ENCODE results near the gene PRSS53.
"Not testable (repeated sequence)": the region's sequence is repeated elsewhere in the genome, so short reads cannot be mapped to it uniquely, and the experiment has no call there.

The PRSS53 gene

GRCh38 chr16:31117384-31118222 is 28.9 kb upstream of the PRSS53 start, which contains the start of gene KAT8:
TSS of gene KAT8 (plus strand) at chr16:31117664. CDS start at chr16:31117682, 18 bp downstream.
- DNase-seq, result peak; percentile 100

DNA sequence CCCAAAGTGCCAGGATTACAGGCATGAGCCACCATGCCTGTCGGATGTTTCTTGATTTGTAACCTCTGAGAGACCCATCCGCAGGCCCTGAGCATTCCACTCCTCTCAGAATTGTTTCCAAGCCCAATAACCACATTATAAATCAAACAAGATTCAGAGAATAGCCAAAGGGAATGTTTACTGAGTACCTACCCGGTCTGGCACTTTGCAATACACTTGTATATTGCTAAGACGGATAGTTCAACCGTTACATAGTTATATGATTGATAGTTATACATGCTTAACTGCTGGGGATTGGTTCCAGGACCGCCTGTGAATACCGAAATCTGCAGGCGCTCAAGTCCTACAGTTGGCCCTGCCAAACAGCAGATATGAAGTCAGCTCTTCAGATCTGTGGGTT is 25.7 kb upstream of the PRSS53 start:
- DNase-seq, result no peak

- peak; percentile 65 for DNase-seq
These were observed 24.7 kb upstream of the PRSS53 start for GRCh38 chr16:31113121-31114120.

GRCh38 chr16:31112711-31113110 is 24.0 kb upstream of the PRSS53 start:
- DNase-seq, result no peak

GRCh38 chr16:31111881-31112466 is 23.2 kb upstream of the PRSS53 start:
- DNase-seq, result no peak

DNA sequence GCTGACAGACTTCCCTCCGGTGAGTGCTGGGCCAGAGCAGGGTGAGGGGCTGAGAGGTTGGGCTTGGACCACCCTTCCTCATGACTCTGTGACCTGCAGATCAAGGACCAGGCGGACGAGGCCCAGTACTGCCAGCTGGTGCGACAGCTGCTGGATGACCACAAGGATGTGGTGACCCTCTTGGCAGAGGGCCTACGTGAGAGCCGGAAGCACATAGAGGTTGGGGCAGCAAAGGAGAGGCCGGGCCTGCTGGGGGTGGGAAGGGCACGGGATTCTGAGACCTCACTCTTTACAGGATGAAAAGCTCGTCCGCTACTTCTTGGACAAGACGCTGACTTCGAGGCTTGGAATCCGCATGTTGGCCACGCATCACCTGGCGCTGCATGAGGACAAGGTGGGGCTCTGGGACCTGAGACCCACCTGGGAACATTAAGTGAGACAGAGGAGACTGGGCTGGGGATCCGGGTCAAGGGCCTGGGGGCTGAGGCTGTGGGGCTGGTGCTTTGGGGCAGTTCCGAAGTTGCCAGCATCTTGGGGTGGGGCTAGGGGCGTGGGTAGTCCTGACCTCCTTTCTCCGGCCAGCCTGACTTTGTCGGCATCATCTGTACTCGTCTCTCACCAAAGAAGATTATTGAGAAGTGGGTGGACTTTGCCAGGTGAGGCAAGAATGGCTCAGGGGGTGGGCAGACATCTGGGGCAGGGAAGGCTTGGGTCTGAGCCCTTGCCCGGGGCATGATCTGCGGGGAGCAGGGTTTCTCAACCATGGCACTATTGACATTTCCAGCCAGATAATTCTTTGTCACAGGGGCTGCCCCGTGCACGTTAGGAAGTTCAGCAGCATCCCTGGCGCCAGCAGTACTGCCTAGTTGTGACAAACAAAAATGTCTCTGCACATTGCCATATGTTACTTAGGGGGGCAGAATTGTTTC is 21.6 kb upstream of the PRSS53 start:
- no peak for DNase-seq

DNA sequence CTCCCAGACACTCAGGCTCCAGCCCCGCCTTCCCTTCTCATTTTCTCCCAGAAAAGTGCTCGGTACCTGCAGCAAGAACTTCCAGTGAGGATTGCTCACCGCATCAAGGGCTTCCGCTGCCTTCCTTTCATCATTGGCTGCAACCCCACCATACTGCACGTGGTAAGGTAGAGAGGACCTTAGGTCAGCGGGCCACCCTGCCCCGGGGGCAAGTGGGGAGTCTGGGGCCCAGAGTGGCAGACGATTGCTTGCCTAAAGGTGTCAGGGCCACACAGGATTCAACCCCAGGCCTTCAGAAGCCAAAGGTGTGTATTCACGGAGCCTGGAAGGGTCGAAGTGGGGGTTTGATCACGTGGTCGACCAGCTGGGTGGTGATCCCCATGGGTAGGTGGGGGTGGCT is 20.9 kb upstream of the PRSS53 start:
- no peak for DNase-seq

DNA sequence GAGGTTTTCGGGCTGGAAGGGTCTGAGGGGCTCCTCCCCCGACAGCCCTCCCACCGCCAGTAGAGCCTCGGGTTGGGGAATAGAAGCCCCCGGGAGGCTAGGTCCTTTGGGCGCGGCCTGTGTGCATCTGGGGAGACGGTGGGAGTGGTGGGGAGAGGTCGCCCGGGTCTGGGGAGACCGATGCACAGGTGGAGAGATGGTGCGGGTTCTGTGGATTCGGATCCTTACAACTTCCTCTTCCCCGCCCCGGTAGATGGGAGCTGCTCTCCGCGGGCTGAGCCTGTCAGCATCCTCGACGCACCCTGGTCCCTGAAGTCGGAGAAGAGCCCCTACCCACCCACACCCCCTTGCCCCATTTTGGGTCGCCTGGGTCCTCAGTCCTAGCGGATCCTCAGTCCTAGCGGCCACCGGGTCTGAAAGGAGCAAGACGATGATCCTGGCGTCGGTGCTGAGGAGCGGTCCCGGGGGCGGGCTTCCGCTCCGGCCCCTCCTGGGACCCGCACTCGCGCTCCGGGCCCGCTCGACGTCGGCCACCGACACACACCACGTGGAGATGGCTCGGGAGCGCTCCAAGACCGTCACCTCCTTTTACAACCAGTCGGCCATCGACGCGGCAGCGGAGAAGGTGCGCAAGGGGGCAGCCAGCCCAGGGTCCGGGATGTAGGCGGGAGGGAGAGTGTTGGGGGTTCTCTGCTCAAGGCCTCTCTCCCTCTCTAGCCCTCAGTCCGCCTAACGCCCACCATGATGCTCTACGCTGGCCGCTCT is 20.2 kb upstream of the PRSS53 start:
- DNase-seq, result no peak

DNA sequence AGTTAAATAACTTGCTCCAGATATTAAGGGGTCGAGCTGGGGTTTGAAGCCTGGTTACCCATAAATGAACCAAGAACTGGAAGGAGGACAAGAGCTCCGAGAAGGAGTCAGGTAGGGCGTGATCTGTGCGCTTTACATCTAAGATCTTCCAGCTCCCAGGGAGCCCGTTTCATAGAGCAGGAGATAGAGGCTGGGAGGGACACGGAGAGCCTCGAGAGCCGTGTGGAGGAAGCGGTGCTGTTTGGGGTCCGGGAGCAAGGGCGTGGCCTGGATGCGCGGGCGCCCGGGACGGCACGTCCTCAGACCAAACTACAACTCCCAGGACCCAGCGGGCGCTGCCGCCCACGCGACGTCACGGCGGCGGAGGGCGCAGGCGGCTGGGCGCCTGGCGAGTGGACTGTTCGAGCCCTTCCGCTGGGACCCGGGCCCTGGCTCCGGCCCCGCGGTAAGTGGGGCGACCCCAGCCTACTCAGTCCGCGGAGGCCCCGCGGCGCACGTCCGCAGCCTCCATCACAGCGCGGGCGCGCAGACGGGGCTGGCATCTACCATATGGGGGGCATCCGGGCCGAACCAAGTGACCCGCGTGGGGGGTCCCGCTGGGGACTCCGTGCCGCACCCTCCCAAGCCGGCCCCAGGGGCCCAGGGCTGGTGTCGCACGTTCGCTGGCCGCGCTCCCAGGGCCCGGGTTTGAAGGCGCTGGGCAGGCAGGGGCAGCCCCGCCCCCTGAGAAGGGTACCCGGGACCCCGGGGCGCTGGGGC is 19.5 kb upstream of the PRSS53 start, which contains the start of gene BCKDK:
Gene BCKDK (plus strand): TSS at position 352 of the 759 bp plus-strand sequence. CDS start 838 bp downstream, outside the sequence.
- DNase-seq, result peak; percentile 85

- DNase-seq, result no peak
These were observed 18.7 kb upstream of the PRSS53 start for GRCh38 chr16:31107465-31107867.

DNA sequence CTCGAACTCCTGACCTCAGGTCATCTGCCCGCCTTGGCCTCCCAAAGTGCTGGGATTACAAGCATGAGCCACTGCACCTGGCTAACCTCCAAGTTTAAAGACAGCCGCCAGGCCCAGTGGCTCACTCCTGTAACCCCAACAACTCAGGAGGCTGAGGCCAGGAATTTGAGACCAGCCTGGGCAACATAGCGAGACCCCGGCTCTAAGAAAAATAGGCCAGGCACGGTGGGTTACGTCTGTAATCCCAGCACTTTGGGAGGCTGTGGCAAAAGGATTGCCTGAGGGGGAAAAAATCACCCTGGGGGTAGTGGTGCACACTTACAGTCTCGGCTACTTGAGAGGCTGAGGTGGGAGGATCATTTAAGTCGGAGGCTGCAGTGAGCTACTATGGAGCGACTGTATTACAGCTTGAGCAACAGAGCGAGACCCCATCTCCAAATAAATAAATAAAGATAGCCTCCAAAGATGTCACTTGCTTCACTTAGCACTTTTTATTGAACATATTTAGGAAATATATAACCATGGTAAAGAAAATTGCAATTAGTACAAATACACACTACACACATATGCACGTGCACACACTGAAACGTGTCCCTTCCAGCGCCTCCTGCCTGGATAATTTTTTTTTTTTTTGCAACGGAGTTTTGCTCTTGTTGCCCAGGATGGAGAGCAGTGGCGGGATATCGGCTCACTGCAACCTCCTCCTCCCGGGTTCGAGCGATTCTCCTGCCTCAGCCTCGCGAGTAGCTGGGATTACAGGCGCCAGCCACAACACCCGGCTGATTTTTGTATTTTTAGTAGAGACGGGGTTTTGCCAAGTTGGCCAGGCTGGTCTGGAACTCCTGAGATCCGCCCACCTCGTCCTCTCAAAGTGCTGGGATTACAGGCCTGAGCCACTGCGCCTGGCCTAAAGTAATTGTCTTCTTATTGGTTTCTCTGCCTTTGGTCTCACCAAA is 18.0 kb upstream of the PRSS53 start:
- no peak for DNase-seq

- peak; percentile 93 for DNase-seq
These were observed 17.0 kb upstream of the PRSS53 start for GRCh38 chr16:31105677-31106213.

DNA sequence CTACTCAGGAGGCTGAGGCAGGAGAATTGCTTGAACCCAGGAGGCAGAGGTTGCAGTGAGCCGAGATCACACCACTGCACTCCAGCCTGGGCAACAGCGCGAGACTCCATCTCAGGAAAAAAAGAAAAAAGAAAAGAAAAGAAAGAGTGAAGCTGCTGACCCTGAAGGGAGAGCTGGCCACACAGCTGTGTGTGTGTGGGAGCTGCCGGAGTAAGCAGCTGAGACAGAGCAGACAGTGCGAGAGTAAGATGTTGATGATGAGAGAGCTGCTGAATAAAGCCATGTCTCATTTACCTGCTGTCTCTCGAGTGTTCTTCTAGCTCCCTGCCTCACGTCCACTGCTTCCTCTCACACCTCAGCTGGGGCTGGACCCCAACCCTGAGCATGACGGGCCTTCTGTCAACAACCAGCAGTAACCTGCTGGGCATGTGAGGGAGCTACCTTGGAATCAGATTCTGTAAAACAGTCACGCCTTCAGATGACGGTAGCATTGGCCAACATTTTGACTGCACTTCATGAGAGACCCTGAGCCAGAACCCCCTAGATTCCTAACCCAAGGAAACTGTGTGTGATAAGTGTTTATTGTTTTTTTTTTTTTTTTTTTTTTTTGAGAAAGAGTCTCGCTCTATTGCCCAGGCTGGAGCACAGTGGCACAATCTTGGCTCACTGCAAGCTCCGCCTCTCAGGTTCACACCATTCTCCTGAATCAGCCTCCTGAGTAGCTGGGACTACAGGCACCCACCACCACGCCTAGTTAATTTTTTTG is 12.3 kb upstream of the PRSS53 start:
- not testable (repeated sequence) for DNase-seq

DNA sequence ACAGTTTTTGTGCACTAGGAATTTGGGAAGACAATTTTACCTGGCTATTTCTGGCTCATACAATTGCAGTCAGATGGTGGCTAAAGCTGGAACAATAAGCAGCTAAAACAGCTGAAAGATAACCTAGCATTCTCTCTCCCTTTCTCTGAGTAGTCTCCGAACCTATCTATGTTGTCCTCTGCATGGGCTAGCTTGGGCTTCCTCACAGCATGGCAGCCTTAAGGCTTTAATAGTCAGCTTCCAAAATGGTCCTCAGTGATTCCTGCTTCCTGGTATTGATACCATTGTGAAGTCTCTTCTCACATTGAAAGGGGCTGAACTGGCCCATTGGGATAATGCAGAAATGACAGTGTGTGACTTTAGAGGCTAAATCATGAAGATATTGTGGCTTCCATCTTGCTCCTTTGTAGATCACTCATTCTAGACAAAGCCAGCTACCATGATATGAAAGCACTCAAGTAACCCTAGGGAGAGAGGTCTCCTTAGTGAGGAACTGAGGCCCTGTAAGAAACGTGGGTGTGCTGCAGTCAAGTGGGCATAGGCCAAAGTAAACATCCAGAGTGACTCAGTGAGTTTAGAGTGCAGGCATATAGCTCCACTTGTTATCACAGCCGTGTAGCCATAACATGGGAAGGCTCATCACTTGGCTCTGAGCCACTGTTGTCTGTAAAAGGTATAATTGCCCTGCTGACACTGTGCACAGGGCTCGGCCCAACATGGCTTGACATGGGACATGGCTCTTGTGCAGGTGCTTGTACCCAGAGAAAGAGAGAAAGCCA is 11.3 kb upstream of the PRSS53 start:
- DNase-seq, result no peak

DNA sequence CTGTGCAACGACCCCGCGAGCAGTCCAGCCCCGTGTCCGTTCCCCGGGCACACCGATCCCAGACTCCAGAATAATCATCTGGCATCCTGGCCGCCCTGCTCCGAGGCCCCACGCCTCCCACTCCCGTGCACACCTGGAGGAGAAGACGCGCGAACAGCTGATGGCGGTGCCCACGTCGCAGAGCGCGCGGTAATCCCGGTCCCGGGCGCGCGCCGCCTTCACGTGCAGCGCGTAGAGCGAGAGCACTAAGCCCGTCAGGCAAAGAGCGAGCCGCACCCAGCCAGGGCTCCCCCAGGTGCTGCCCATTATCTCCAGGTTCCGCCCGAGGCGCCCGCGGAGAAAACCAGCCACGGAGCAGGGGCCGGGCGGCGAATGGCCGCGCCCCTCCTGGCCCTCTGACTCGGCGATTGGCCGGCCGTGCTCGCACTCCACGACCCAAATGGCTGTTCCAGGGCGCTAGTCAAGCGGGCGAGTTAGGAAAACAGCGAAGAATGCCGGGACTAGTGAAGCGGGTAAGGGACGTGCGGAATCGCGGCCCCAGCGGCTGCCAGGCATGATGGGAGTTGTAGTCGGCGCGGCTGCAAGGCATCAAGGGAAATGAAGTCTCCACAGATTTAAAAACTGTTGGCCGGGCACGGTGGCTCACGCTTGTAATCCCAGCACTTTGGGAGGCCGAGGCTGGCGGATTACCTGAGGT is 5.8 kb upstream of the PRSS53 start, which contains the start of gene VKORC1:
Gene VKORC1 (minus strand): TSS at position 374 of the 697 bp plus-strand sequence. CDS start 68 bp downstream, at position 306.
- DNase-seq, result peak; percentile 98

DNA sequence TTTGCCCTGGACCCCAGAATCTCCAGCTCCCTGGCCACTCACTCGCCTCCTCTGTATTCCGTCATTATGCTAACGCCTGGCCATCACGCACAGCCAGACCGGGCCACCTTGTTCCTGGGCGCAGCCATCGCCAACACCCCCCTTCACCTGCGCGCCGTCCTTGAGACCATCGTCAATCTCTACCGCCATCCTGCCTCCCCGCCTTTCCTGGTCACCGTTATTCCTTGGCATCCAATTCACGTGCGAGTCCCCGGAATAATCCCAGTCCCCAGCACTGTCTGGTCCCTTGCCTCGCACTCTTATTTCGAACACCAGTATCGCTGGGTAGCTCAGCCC is 5.3 kb upstream of the PRSS53 start:
- no peak for DNase-seq

Measured in hematopoietic multipotent progenitor cell treated with erythropoietin and hydrocortisone succinate and interleukin-3 and kit ligand, for 6 days (in vitro differentiated cells).